Caco-2 (cell line): ENCODE results near the gene ZBTB44. TPM values are rescaled to one million over a fixed set of nuclear protein-coding genes. Genes with fewer than 3 reads are reported as not detected.

Experiments used
- BruUV-seq: library from RNA; stranded (reverse); fragments of 400-500 nt; replicated peaks from 2 replicates; lab custom pipeline; 2021; lab: Mats Ljungman, UMichigan
- CTCF ChIA-PET: fragments of 300-600 bp; sonication (Branson Sonifier 250); formaldehyde crosslinking; loops from one replicate; lab custom pipeline; 2022; ENCODE audit warnings: antibody characterized with exemption; lab: Charles Lee
- POLR2A ChIA-PET: fragments of 300-600 bp; sonication (Branson Sonifier 250); formaldehyde crosslinking; loops from one replicate; lab custom pipeline; 2022; ENCODE audit warnings: antibody characterized with exemption; lab: Charles Lee
- DNase-seq, 2 experiments: peaks; one replicate each; pipeline versions ENCODE4 v3.0.0 to v3.0.0-alpha.2; 2020 to 2022
- H3K27me3 ChIP-seq: replicated peaks from 2 replicates; pipeline ENCODE4 v1.6.0; 2011; ENCODE audit warnings: low read length; ENCODE audit not compliant: control insufficient read depth, insufficient read depth
- H3K36me3 ChIP-seq: 2 replicates; pipeline ENCODE4 v1.5.1; 2011; ENCODE audit warnings: low read length; ENCODE audit not compliant: control insufficient read depth, insufficient read depth
- H3K4me1 ChIP-seq: fragments of 250-450 bp; sonication (Bioruptor Pico); 2 replicates; pipeline ENCODE4 v1.5.1; 2020; ENCODE audit warnings: mild to moderate bottlenecking
- H3K4me3 ChIP-seq: 2 replicates; pipeline ENCODE4 v1.5.1; 2011; ENCODE audit warnings: low read depth, mild to moderate bottlenecking, control low read depth, low read length
- H3K9me3 ChIP-seq: fragments of 250-450 bp; sonication (Bioruptor Pico); 2 replicates; pipeline ENCODE4 v1.5.1; 2020; ENCODE audit warnings: mild to moderate bottlenecking, moderate library complexity
- H3K27ac Mint-ChIP-seq: one replicate; pipeline ENCODE4 v1.8.0; 2022; ENCODE audit warnings: mixed read lengths; ENCODE audit not compliant: unreplicated experiment
- H3K27me3 Mint-ChIP-seq: one replicate; pipeline ENCODE4 v1.8.0; 2022; ENCODE audit warnings: mixed read lengths; ENCODE audit not compliant: insufficient read depth, unreplicated experiment
- H3K36me3 Mint-ChIP-seq: one replicate; pipeline ENCODE4 v1.8.0; 2022; ENCODE audit warnings: mild to moderate bottlenecking, mixed read lengths; ENCODE audit not compliant: insufficient read depth, unreplicated experiment
- H3K4me1 Mint-ChIP-seq: one replicate; pipeline ENCODE4 v1.8.0; 2022; ENCODE audit warnings: low read depth, mixed read lengths; ENCODE audit not compliant: unreplicated experiment
- H3K4me3 Mint-ChIP-seq: one replicate; pipeline ENCODE4 v1.8.0; 2022; ENCODE audit warnings: mild to moderate bottlenecking, moderate library complexity, mixed read lengths; ENCODE audit not compliant: unreplicated experiment
- H3K9me3 Mint-ChIP-seq: one replicate; pipeline ENCODE4 v1.8.0; 2022; ENCODE audit warnings: mixed read lengths; ENCODE audit not compliant: unreplicated experiment
- intact Hi-C: fragments of 100-400 bp; cut with micrococcal nuclease; formaldehyde crosslinking; loops from one replicate; pipeline ENCODE4 v1.10.0; 2022; ENCODE audit not compliant: unreplicated experiment
- total RNA-seq: library from RNA; stranded (reverse); gene quantifications from 2 replicates; pipeline ENCODE4 v1.2.3, GENCODE V29; 2022
- TF ChIP-seq, protein P1 (sequence below), 2 experiments: fragments of 200-600 bp in 1 of 2; IDR thresholded peaks; 1 replicate in 1 of 2; 2 replicates in 1 of 2; pipeline versions ENCODE4 v1.5.1 to v1.8.0; 2011 to 2022; ENCODE audit warnings: antibody characterized with exemption in 1 of 2, control low read depth in 1 of 2, inconsistent platforms in 1 of 2, low read depth in 1 of 2, low read length in 1 of 2, mild to moderate bottlenecking in 1 of 2, moderate library complexity in 1 of 2; ENCODE audit not compliant: insufficient read depth in 1 of 2, severe bottlenecking in 1 of 2, unreplicated experiment in 1 of 2

ZBTB44 gene
- total RNA-seq, 1 experiment from 2014 or later, result 53.6 TPM

DNA sequence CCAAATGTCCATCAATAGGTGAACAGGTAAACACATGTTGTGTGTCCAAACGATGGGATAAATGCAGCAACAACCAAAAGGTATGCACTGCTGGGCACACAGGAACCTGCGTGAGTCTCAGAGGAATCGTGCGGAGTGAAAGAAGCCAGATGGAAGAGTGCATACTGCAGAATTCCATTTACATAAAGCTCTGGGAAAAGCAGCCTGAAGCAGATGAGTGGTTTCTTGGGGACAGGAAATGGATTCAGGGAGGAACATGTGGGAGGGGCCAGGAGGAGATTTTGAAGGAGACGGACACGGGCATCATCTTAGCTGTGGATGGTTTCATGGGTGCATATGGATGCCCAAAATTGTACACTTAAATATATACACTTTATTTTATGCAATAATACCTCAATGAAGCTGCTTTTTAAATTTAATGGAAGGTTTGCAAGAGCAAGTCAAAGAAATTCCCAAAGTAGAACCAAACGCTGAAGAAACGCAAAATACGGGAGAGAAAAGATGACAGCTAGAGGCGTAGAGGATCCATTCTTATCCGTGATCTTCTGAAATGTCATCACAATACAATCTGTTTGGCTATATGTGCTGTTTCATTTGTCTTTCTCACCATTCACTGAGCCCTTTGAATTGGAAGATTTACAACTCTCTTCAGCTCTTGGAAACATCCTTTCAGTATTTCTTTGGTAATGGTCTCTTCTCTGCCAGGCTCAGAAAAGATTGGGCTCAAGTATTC, 130.7 kb downstream of the ZBTB44 start:
- Mint-ChIP-seq H3K27ac (peak overlapping the region; percentile 92), H3K4me3 (peak overlapping the region; percentile 15), H3K27me3 (no peaks in the 10 kb centered on the region), H3K9me3 (peaks cover 9% of the 10 kb centered on the region), H3K4me1 (peaks cover 40% of the 10 kb centered on the region), H3K36me3 (peaks cover 60% of the 10 kb centered on the region)
- no peak for DNase-seq
- intact Hi-C loops, result no loop called here
- ChIA-PET CTCF (no interaction called here), POLR2A (no interaction called here)
- Histone ChIP-seq H3K4me3 (no peak overlapping the region), H3K36me3 (peaks cover 6% of the 10 kb centered on the region), H3K9me3 (no peaks in the 10 kb centered on the region), H3K4me1 (peaks cover 36% of the 10 kb centered on the region), H3K27me3 (no peaks in the 10 kb centered on the region)
- no TSS peak for BruUV-seq
- TF ChIP-seq, protein P1, sequence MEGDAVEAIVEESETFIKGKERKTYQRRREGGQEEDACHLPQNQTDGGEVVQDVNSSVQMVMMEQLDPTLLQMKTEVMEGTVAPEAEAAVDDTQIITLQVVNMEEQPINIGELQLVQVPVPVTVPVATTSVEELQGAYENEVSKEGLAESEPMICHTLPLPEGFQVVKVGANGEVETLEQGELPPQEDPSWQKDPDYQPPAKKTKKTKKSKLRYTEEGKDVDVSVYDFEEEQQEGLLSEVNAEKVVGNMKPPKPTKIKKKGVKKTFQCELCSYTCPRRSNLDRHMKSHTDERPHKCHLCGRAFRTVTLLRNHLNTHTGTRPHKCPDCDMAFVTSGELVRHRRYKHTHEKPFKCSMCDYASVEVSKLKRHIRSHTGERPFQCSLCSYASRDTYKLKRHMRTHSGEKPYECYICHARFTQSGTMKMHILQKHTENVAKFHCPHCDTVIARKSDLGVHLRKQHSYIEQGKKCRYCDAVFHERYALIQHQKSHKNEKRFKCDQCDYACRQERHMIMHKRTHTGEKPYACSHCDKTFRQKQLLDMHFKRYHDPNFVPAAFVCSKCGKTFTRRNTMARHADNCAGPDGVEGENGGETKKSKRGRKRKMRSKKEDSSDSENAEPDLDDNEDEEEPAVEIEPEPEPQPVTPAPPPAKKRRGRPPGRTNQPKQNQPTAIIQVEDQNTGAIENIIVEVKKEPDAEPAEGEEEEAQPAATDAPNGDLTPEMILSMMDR (IDR thresholded peaks at IDR 0.05; ENCODE audit: insufficient read depth in 1 of 2, low read depth in 1 of 2, low read length in 1 of 2, severe bottlenecking in 1 of 2, unreplicated experiment in 1 of 2), result no peak

DNA sequence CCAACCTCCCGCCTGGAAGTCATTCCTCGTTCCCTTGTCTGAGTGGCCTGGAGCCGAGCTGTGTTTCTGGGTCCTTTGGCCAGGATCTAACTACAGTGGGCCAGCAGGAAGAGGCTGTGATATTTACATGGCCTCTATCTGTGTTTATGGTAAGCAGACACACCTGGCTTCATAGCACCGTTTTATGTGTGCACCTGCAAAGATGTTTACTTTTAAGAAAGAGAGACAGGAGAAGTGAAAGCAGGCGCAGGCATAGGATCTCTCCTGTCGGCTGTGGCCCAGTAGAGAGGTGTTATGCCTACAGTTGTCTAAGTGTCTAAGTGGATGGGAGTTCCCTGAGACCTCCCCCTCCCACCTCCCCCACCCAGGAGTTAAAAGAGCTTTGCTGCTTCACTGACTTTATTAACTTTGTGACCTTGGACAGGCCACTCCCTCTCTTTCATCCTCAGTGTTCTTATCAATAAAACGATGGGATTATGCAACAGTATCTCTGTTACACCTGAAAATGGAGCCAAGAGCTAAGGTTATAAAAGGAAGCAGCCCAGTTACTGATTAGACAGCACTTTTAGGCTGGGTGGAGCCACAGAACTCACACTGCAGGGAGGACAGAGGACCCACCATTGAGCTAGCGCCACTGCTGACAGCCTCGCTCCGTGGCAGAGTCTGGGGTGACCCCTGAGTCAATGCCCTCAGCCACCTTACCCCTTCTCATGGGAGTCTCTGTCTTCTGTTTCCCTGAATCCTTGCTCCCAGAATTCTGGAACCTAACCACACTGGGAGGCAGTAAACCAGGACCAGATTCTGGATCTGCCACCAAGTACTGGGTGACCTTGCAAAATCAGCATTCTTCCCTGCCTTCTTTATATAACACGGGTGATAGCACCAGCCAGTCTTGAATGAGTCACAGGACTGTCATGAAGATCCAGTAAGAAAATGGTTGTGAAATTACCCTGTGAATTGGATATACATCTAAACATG, 133.1 kb downstream of the ZBTB44 start:
- H3K4me3 ChIP-seq, result peak overlapping the region; percentile 32

More for the DNA sequence above, 133.1 kb downstream of the ZBTB44 start:
- peaks cover 9% of the 10 kb centered on the region for H3K9me3 Mint-ChIP-seq
- POLR2A ChIA-PET, result interaction anchor here (0.6 to 1.8 kb wide), 21 partner anchors 11 to 809 kb away, joined by 3 to 22 read pairs (median 5); partner anchors contain the start of genes APLP2, PRDM10 and ST14
- peak; percentile 94 to 99 for DNase-seq
- H3K36me3 Mint-ChIP-seq, result peaks cover 56% of the 10 kb centered on the region
- TF ChIP-seq, protein P1 (IDR thresholded peaks at IDR 0.05; ENCODE audit: insufficient read depth in 1 of 2, low read depth in 1 of 2, low read length in 1 of 2, severe bottlenecking in 1 of 2, unreplicated experiment in 1 of 2), result peak in 1 of 2 experiments; percentile 8
- Histone ChIP-seq H3K27me3 (no peaks in the 10 kb centered on the region), H3K4me1 (peaks cover 56% of the 10 kb centered on the region), H3K36me3 (peaks cover 6% of the 10 kb centered on the region), H3K9me3 (no peaks in the 10 kb centered on the region)
- peaks cover 56% of the 10 kb centered on the region for H3K4me1 Mint-ChIP-seq
- no peaks in the 10 kb centered on the region for H3K27me3 Mint-ChIP-seq
- H3K4me3 Mint-ChIP-seq, result peak overlapping the region; percentile 58
- TSS peak; percentile 64 for BruUV-seq
- intact Hi-C loops, result loop anchor here (1.0 kb wide), 6 partner anchors 21 to 258 kb away; no protein-coding TSS in a partner anchor
- H3K27ac Mint-ChIP-seq, result peak overlapping the region; percentile 92
- CTCF ChIA-PET, result interaction anchor here (0.6 to 1.6 kb wide), 16 partner anchors 9 to 897 kb away, joined by 3 to 45 read pairs (median 4); partner anchors contain the start of genes SNX19 and ST14
